ENCODE data around the gene ZNF35.
A peak's percentile ranks its signal among the peaks of the same experiment; 100 is the strongest.
"Not testable (repeated sequence)": the region's sequence is repeated elsewhere in the genome, so short reads cannot be mapped to it uniquely, and the experiment has no call there.

The ZNF35 gene

GRCh38 chr3:44648564-44649229 is at the start of gene ZNF35:
Gene ZNF35 (plus strand): TSS chr3:44648732. CDS start chr3:44651068, 2,336 bp downstream.
- DNase-seq, result peak in 13 of 14 donors; percentile 24 to 87 (median 69)

GRCh38 chr3:44601749-44602148 is 46.8 kb upstream of the ZNF35 start:
- no peak for DNase-seq

GRCh38 chr3:44612678-44613077 is 35.9 kb upstream of the ZNF35 start:
- no peak for DNase-seq

GRCh38 chr3:44624749-44625480 is 23.6 kb upstream of the ZNF35 start, which contains the start of gene ZNF197:
Gene ZNF197 (plus strand): TSS chr3:44625036. CDS start chr3:44629155, 4,119 bp downstream.
- DNase-seq, result peak in 13 of 14 donors; percentile 39 to 91 (median 80)

GRCh38 chr3:44628716-44629115 is 19.8 kb upstream of the ZNF35 start:
- no peak for DNase-seq

GRCh38 chr3:44632193-44632592 is 16.3 kb upstream of the ZNF35 start:
- DNase-seq, result no peak

GRCh38 chr3:44642337-44642736 is 6.2 kb upstream of the ZNF35 start:
- DNase-seq, result no peak

- no peak for DNase-seq
Measured at GRCh38 chr3:44643024-44643423, 5.5 kb upstream of the ZNF35 start.

- DNase-seq, result no peak
Measured at GRCh38 chr3:44647771-44648170, 761 bp upstream of the ZNF35 start.

GRCh38 chr3:44649709-44650108 is 1.2 kb downstream of the ZNF35 start:
- no peak for DNase-seq

GRCh38 chr3:44654039-44654438 is 5.5 kb downstream of the ZNF35 start:
- DNase-seq, result no peak

- no peak for DNase-seq
Measured at GRCh38 chr3:44659015-44659414, 10.5 kb downstream of the ZNF35 start.

- DNase-seq, result no peak
Measured at GRCh38 chr3:44659434-44659833, 10.9 kb downstream of the ZNF35 start.

GRCh38 chr3:44661189-44661588 is 12.7 kb downstream of the ZNF35 start:
- no peak for DNase-seq

GRCh38 chr3:44665173-44665572 is 16.6 kb downstream of the ZNF35 start:
- DNase-seq, result no peak

GRCh38 chr3:44666346-44666745 is 17.8 kb downstream of the ZNF35 start:
- no peak for DNase-seq

- DNase-seq, result no peak
Measured at GRCh38 chr3:44669760-44670159, 21.2 kb downstream of the ZNF35 start.

- DNase-seq, result not testable (repeated sequence)
Measured at GRCh38 chr3:44673466-44673865, 24.9 kb downstream of the ZNF35 start.

GRCh38 chr3:44674211-44674610 is 25.7 kb downstream of the ZNF35 start:
- DNase-seq, result no peak

- no peak for DNase-seq
Measured at GRCh38 chr3:44678480-44679116, 30.1 kb downstream of the ZNF35 start.

GRCh38 chr3:44680921-44681455 is 32.5 kb downstream of the ZNF35 start:
- DNase-seq, result no peak

- no peak for DNase-seq
Measured at GRCh38 chr3:44682182-44682896, 33.8 kb downstream of the ZNF35 start.

All from C1 segment of cervical spinal cord (tissue), 14 donors.